ENCODE measurements around the gene SHE. TPM values are rescaled to one million over a fixed set of nuclear protein-coding genes. Genes with fewer than 3 reads are reported as not detected.

The SHE gene
- total RNA-seq, 1 donor from 2014 or later: 10.7 TPM

DNA sequence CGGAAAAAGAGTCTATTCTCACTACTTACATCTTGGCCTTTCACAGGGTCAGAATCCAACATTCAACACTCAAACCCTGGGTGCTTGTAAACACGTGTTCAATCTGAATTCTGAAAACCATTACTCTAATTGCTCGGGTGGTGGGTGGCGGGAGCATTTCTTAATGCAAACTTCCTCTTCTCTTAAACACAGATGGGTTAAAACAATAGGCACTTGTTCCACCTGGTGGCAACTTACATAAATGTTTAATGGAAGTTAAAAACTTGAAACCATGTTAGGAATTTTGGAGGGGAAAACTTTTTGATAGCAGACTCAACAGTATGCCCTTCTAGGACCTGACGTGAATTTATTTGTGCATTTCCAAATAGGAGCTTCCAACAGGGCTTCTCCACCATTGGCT, 23.6 kb downstream of the SHE start:
- DNase-seq: no peak

DNA sequence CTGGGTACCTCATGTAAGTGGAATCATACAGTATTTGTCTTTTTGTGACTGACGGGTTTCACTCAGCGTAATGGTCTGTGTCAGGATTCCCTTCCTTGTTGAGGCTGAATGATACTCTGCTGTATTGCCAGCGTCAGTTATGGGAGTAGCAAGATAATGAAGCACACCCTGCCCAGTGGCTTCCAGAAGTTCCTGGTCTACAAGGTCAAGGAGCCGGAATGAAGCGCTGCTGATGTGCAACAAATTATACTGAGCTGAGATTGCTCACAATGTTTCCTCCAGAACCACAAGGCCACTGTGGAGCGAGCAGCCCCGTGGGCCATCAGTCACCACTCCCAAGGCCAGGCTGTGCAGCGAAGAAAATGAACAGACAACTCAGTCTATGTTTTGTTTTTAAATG, 24.2 kb downstream of the SHE start:
- DNase-seq: no peak

DNA sequence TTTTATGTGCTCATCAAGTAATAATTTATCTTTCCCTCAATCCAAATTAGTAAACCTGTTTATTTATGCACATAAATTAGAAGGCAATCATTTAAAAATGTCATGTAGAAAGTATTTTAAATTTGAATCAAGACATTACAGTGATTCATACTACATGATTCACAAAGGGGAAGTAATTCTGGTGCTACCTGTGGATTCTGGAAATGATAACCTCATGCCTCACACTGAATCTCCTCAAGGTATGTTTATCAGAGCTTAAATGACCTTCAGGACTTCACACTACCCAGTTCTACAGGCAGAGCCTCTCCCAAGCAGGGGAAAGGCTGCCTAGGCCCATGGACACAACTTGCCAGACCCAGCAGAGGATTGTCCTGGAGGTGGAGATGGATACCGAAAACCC, 25.4 kb downstream of the SHE start:
- no peak for DNase-seq

DNA sequence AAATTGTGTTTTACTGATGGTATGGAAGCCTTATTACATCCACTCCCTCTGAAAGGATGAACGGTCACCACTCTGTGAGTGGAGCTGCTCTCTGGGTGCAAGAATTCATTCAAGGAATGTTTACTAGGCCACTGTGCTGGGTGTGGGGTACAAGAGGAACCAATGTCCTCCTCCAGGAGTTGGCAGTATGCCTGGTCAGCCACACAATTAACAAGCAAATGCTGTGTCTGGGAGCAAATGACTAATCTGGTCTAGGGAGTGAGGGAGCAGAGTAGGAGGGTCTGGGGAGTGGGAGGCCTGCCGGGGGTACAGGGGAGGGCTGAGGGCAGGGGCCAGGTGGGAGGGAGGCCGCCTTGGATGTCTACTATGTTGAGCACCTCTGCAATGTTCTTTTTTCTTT, 27.4 kb downstream of the SHE start:
- peak; percentile 47 for DNase-seq

DNA sequence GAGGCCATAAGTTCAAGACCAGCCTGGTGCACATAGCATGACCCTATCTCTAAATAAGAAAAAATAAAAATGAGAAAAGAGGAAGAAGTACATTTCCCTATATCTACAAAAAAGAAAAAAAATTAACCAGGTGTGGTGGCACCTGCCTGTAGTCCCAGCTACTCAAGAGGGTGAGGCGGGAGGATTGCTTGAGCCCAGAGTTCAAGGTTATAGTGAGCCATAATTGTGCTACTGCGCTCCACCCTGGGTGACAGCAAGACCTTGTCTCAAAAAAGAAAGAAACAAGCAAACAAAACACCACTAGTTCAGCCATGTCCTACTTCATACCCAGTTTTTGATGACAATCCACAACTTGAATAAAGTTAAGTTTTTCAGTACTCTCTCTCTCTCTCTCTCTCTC, 30.9 kb downstream of the SHE start:
- no peak for DNase-seq

DNA sequence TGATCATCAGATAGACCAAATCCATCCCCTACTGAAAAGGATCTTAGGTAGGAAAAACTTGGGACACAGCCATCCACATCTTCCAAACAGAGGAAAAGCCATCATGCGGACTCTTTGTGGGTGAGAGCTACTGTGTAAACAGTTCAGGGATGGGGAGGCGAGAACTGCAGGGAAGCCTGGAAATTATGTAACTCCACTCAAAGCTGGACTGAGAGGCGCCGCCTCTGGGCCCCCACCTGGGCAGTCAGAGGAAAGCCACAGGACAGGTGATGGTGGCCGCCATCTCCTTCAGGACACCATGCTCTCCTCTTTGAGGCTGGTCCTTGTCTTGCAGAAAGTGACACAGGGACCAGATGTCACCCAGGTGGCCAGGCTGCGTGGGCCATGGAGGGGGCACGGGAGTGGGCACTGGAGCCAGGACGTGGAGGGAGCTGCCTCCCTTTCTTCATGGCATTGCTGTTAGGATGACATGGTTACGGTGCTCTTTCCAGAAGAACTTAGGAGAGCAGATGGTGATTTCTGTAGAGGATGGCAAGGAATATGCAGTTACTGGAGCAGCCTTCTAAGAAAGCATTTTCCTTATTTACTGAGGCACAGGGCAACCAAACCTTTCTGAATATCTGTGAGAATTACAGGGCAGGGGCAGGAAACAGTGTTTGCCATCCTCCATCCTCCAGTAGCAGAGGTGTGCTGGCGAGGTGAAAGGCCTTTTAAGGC, 32.2 kb downstream of the SHE start:
- DNase-seq: no peak

DNA sequence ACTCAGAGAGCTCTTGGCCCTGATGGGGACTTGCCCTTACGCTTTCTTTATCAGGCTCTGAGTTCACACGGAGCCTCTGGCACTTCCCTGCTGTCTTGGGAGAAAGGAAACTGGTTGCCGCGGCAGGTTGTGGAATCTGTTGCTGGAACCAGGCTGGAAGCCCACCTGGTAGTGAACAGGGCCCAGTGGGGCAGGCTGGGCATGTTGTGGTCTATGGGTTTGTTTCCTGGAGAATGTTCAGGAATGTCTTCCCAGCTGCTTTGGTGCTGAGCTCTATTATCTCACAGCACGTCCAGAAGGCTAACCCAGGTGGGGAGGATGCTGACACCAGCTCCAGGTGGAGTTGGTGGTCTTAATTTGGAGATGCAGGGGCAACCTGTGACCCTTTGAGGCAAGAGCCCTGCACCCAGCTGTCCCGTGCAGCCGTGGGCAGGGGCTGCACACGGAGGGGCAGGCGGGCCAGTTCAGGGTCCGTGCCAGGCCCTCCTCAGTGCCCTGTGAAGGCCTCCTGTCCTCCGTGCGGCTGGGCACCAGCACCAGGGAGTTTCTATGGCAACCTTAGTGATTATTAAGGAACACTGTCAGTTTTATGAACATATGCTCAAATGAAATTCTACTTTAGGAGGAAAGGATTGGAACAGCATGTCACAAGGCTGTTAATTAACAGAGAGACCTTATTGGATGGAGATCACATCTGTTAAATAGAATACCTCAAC, 33.5 kb downstream of the SHE start:
- no peak for DNase-seq

DNA sequence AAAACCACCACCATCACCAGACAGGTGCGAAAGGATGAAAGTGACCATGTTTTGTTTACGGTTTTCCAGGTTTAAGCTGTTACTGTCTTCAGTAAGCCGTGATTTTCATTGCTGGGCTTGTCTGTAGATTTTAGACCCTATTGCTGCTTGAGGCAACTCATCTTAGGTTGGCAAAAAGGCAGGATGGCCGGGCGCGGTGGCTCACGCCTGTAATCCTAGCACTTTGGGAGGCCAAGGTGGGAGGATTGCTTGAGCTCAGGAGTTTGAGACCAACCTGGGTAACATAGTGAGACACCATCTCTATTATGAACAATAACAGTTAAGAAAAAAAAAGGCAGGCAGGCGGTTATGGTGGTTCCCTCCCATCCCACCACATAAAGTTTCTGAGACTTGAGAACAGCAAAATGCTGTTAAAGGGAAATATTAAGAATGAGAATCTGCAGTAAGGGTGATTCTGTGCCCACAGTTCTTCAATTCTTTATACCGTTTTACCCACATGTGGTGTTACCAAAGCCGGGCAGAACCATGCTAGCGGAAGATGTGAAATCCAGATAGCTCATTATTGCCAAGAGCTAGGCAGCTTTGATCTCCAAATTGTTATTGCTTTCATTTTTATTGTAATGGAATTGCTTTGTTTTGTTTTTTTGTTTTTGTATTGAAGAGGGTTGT, 34.6 kb downstream of the SHE start:
- no peak for DNase-seq

DNA sequence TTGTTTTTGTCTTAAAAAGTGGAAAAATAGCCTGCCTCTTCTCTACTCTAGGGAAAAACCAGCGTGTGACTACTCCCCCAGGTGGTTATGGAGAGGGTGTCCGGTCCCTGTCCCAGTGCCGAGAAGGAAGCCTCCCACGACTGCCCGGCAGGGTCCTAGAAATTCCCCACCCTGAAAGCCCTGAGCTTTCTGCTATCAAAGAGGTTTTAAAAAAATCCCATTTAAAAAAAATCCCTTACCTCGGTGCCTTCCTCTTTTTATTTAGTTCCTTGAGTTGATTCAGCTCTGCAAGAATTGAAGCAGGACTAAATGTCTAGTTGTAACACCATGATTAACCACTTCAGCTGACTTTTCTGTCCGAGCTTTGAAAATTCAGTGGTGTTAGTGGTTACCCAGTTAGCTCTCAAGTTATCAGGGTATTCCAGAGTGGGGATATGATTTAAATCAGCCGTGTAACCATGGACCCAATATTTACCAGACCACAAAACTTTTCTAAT, 35.2 kb downstream of the SHE start:
- DNase-seq: no peak

DNA sequence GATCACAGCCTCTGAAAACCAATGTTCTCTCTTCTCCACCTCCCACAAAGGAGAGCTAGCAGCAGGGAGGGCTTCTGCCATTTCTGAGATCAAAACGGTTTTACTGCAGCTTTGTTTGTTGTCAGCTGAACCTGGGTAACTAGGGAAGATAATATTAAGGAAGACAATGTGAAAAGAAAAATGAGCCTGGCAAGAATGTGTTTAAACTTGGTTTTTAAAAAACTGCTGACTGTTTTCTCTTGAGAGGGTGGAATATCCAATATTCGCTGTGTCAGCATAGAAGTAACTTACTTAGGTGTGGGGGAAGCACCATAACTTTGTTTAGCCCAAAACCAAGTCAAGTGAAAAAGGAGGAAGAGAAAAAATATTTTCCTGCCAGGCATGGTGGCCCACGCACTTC, 36.0 kb downstream of the SHE start:
- DNase-seq: no peak

DNA sequence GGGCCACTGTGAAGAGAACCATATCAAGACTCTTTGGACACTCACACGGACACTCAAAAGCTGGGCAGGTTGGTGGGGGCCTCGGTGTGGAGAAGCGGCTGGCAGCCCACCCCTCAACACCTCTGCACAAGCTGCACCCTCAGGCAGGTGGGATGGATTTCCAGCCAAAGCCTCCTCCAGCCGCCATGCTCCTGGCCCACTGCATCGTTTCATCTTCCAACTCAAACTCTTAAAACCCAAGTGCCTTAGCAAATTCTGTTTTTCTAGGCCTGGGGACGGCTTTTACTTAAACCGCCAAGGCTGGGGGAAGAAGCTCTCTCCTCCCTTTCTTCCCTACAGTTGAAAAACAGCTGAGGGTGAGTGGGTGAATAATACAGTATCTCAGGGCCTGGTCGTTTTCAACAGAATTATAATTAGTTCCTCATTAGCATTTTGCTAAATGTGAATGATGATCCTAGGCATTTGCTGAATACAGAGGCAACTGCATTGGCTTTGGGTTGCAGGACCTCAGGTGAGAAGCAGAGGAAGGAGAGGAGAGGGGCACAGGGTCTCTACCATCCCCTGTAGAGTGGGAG, 36.5 kb downstream of the SHE start:
- DNase-seq: no peak

DNA sequence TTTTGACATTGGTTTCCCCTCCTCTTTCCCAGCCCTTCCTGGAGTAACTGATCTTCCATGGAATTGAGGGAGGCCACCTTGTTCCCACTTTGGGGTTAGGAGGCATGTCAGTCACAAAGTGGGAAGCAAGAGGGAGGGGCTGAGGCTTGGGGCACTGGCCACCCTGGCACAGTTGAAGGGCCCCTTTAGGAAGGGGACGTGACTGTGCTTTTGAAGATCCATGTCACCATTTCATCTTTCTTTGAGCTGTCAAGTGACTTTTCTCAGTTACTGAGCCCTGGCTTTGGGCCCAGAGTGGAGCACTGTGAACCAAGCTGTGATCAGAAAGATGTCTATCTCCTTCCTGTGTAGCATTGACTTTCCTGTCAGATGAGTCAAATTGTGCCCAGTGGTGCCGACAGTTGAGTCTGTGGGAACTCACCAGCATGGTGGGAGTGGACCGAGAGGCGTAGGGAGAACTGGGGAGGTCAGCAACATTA, 38.7 kb downstream of the SHE start:
- DNase-seq: no peak

DNA sequence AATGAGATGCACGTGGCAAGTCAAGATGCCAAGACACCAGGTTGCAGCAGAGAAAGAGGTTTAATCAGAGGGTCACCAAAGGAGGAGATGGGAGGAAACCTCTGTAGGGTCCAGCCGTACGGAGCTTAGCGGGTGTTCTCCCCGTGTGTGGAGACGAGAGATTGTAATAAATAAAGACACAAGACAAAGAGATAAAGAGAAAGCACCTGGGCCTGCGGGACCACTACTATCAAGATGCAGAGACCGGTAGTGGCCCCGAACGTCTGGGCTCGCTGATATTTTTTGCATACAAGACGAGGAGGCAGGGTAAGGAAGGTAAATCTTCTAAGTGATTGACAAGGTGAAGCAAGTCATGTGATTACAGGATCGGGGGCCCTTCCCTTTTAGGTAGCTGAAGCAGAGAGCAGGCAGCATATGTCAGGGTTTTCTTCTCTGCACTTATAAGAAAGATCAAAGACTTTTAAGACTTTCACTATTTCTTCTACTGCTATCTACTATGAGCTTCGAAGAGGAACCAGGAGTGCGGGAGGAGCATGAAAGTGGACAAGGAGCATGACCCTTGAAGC, 41.4 kb downstream of the SHE start:
- DNase-seq: no peak

DNA sequence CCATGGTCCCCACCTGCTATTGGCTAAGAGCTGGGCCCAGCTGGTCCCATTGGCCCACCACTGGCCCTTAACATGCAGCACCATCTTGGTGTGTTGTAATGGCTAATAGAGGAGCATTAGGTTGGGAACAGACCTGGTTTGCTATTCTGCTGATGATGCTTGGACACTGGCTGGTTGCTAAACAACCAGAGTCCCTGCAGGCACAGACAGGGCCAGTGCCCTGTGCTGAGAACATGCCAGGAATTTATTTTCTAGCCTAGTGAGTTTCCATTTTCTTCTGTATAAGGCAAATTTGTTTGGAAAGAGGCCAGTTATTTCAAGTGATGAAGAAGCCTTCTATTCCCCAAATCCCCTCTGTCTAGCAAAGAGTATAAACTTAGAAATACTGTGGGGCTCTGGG, 43.1 kb downstream of the SHE start:
- no peak for DNase-seq

DNA sequence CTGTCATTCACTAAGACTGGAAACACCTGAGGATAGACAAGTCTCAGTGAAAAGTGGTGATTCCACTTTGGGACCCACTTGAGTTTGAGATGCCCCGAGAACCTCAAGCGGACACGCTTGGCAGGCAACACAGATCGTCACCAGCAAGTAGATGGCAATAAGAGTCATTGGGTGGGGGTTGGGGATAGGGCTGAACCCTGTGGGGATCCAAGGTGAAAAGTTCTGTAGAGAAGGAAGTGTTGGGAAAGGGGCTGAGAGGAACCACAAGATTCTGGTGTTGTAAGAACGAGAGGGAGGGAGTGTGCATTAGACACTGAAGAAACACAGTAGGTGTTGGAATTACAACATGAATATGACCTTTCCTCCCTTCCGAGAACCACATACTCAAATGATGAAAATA, 45.6 kb downstream of the SHE start:
- DNase-seq: no peak

DNA sequence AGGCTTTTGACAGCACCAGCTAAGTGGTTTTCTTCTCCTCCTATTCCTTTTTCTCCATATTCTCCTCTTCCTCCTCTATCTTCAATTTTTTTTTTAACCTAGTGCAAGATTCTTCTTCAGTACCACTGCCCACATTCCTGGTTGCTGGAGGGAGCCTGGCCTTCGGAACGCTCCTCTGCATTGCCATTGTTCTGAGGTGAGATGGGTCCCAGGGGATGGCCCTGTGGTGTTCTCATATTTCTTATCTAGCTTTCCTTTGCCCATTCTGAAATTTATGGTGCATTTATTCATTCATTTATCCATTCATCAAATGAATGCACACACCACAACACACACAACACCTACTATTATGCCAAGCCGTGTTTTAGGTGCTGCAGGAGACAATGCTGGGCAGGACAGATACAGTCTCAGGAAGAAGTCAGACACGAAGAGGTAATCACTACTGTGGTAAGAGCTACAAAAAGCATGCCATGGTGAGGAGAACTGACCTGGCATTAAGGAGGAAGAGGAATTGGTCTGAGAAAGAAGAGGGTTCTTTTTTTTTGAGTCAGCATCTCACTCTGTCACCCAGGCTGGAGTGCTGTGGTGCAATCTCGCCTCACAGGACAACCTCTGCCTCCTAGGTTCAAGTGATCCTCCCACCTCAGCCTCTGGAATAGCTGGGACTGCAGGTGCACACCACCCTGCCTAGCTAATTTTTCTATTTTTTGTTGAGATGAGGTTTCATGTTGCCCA, 47.7 kb downstream of the SHE start:
- DNase-seq: no peak

DNA sequence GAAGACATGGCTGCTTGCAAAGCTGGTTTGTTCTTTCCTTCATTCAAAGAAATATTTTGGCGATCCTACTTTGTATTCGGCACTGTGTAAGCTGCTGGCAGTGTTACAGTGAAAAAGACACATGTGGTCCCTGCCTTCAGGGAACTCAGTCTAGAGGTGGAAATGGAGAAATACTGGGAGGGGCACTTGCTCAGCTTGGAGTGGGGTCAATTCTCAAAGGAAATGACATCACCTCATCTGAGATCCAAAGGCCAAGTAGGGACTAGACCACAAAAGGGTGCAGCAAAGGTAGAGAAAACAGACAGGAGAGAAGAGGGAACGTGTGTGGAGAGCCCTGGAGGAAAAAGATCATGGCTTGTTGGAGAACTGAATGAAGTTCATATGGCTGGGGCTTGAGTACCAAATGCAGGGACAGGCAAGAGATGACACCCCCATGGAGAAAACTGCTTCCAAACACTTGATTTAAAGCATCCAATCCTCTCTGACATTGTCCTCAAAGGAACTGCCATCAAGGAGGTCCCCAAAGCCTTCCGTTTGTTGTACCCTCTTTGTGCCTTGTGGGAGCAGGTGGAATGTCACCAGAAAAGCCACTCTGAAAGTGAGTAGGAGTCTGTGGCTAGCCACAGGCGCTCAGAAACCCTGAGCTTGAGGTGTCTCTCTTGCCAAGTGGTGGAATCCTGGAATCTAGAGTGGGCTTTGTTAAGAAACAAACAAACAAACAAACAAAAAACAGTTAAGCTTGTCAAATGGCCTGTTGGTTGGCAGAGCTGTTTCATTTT, 48.4 kb downstream of the SHE start:
- DNase-seq: peak; percentile 24

DNA sequence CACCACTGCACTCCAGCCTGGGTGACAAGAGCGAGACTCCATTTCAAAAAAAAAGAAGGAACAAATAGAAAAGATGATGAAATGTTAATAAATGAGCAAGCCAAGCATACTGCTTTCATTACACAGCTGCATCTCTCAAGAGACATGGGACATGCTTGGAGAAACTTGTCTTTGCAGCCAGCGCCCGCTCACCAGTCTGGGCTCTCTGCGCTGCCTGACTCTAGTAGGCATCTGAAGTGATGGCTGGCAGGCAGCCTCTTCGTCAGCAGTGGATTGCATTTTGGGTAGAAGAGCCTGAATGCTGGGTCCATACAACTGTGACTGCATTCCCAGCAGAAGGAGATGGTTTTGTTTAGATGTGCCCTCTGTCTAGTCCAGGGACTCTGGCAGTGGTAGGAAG, 49.1 kb downstream of the SHE start:
- no peak for DNase-seq

DNA sequence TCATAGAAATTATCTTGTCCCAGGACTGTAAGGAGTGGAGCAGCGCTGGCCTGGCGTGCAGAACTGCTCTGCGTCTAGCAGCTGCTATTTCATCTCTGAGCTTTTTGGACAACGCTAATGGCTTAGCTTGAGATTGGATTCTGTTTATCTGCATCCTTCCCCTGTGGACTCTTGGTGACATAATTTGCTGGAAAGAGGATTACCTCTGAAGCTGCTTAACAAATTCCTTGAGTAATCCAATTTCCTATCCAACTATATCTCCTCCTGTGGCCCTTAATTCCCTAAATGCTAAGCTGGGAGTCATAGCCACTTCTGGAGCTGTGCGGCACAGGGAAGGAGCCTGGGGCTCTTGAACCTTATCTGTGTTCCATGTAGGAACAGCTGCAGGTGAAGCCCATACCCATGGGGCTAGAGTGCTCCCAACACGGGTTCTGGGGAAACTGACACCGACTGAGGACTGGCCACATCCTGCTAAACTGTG, 53.8 kb downstream of the SHE start:
- peak; percentile 55 for DNase-seq

DNA sequence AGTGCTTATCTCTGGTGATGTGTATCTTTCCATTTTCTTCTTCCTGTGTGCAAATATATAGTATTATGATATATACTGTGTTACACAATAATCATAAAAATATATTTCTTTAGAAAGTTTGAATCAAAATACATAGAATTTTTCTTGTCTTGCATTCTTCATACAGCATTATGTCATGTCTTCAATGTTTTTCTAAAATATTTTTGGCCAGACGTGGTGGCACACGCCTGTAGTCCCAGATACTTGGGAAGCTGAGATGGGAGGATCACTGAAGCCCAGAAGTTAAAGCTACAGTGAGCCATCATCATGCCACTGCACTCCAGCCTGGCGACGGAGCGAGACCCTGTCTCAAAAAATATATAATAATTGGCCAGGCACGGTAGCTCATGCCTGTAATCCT, 55.4 kb downstream of the SHE start:
- no peak for DNase-seq

DNA sequence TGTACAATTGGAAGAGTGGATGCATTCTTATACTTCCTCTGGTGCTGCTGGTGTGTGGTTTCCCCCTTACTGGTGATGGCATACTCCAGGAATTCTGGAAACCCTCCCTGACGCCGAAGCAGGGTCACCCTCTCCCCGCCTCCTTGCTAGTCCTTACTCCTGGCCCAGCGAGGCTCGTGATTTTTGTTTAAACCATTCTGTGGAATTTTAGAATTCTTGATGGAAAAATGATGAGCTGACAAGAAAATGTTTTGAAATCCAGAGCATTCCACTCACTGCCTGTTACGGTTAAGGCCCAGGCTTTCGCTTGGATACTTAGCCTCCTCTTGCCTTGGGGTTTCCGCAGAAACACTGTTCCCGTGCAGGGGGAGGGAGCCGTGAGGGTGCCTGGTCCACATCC, 55.9 kb downstream of the SHE start:
- DNase-seq: no peak

All from tongue (tissue), 2 donors.